ENCODE results near the gene SAMD4A. TPM values are rescaled to one million over a fixed set of nuclear protein-coding genes. Genes with fewer than 3 reads are reported as not detected.
A peak's percentile ranks its signal among the peaks of the same experiment; 100 is the strongest.

SAMD4A gene
- total and polyA plus RNA-seq, 2 of the 4 experiments (the other 2 are of a cell fraction), result 22.9 to 38.2 TPM

GRCh38 chr14:54564868-54565784, 1.8 kb upstream of the SAMD4A start:
- H4K8ac ChIP-seq (ENCODE audit: low read depth in 2 of 2, low read length in 2 of 2), result peak overlapping the region; percentile 39 to 65; a peak in 3 of 4 replicates
- no peaks in the 10 kb centered on the region for H3K9me1 ChIP-seq (ENCODE audit: insufficient read depth, low read length)
- BruUV-seq (replicated peaks), result no TSS peak
- H3K9ac ChIP-seq (ENCODE audit: low read depth, low read length), result peak overlapping the region; percentile 77
- ChIA-PET CTCF (interaction anchor here (0.5 to 3.3 kb wide), 15 partner anchors 11 to 209 kb away, joined by 3 to 17 read pairs (median 3); no protein-coding TSS in a partner anchor), POLR2A (ENCODE audit: unreplicated experiment) (interaction anchor here (0.6 to 1.8 kb wide), 4 partner anchors 36 to 225 kb away, joined by 3 to 11 read pairs (median 6); no protein-coding TSS in a partner anchor)
- H2BK20ac ChIP-seq (ENCODE audit: low read depth, low read length), result peak overlapping the region; percentile 34; the same call in 1 of the 2 replicates
- H4K5ac ChIP-seq (ENCODE audit: low read depth, low read length), result peak overlapping the region; percentile 71
- H2BK15ac ChIP-seq (ENCODE audit: low read depth, low read length), result peak overlapping the region; percentile 57; the same call in 1 of the 3 replicates
- H3K36me3 ChIP-seq (ENCODE audit: control insufficient read depth, insufficient read depth, low read length), result peaks cover 4% of the 10 kb centered on the region; the same call in 1 of the 2 replicates
- H2AFZ ChIP-seq (replicated peaks; ENCODE audit: low read length, poor library complexity), result peak overlapping the region; percentile 90
- peak; percentile 87 for DNase-seq
- H2AK9ac ChIP-seq (replicated peaks; ENCODE audit: low read depth, low read length, poor library complexity), result peak overlapping the region; percentile 92
- H3K56ac ChIP-seq (ENCODE audit: extremely low read depth, insufficient read depth, low read length), result peak overlapping the region; percentile 35
- peak overlapping the region; percentile 85 for H2AK5ac ChIP-seq (ENCODE audit: low read depth, low read length)
- H3K4me2 ChIP-seq (ENCODE audit: low read depth, low read length), result peak overlapping the region; percentile 90
- H2BK120ac ChIP-seq (ENCODE audit: low read depth, low read length), result peak overlapping the region; percentile 83
- peak overlapping the region; percentile 94 for H3K4me3 ChIP-seq (ENCODE audit: insufficient read depth, low read depth, low read length)
- 1% methylated on average over 35 of the region's 69 CpGs; no CpG with 5 or more reads in 1 of the 2 experiments for WGBS, 2 experiments (ENCODE audit: extremely low coverage in 2 of 2, insufficient read length in 1 of 2)
- peak overlapping the region; percentile 90 for H3K27ac ChIP-seq (ENCODE audit: insufficient read depth, low read length)
- no peaks in the 10 kb centered on the region for H3K27me3 ChIP-seq (ENCODE audit: control insufficient read depth, insufficient read depth, low read length)
- peak; percentile 7 for ATAC-seq (ENCODE audit: low read depth)
- no peaks in the 10 kb centered on the region for H3K9me3 ChIP-seq (ENCODE audit: control insufficient read depth, insufficient read depth, low read length)
- peak; percentile 77 for TF ChIP-seq MXI1 (IDR thresholded peaks at IDR 0.05; ENCODE audit: borderline replicate concordance, low read depth, low read length)
- peak; percentile 47 for TF ChIP-seq RAD21 (IDR thresholded peaks at IDR 0.05; ENCODE audit: low read length)
- TF ChIP-seq CTCF (conservative IDR thresholded peaks at IDR 0.05; ENCODE audit: low read depth, low read length), result 0 out of 2 replicates have a peak, but pooled peaks have one; percentile 8
- peak; percentile 20; the same call in 1 of the 2 replicates for TF ChIP-seq SMC3 (IDR thresholded peaks at IDR 0.05; ENCODE audit: low read depth, low read length)
- TF ChIP-seq MAZ (IDR thresholded peaks at IDR 0.05; ENCODE audit: borderline replicate concordance, low read depth, low read length), result no peak
- no peak for TF ChIP-seq ELK1 (IDR thresholded peaks at IDR 0.05; ENCODE audit: borderline replicate concordance, low read depth, low read length)
- H2BK5ac ChIP-seq (ENCODE audit: low read depth, low read length, poor library complexity, severe bottlenecking), result peak overlapping the region; percentile 87
- peaks cover 0 to 29% of the 10 kb centered on the region in 2 experiments; a peak in 2 of 4 replicates for H3K79me1 ChIP-seq (ENCODE audit: low read depth in 1 of 2, low read length in 2 of 2)
- intact Hi-C loops (cut with micrococcal nuclease), result loop anchor here (1.0 to 5.0 kb wide), 5 partner anchors 62 to 328 kb away; no protein-coding TSS in a partner anchor
- peak overlapping the region; percentile 88 for H4K91ac ChIP-seq (ENCODE audit: insufficient read depth, low read depth, low read length)
- in situ Hi-C loops (cut with MboI; ENCODE audit: low sequenced_read_pairs), result loop anchor here (5.0 kb wide), 2 partner anchors 122 to 207 kb away; no protein-coding TSS in a partner anchor
- H3K4me1 ChIP-seq (ENCODE audit: control insufficient read depth, insufficient read depth, low read length), result peaks cover 9% of the 10 kb centered on the region
- H3K4ac ChIP-seq (ENCODE audit: low read depth, low read length), result peak overlapping the region; percentile 79
- peak overlapping the region; percentile 58; the same call in 1 of the 2 replicates for H3K14ac ChIP-seq (replicated peaks; ENCODE audit: low read depth, low read length)
- H3K18ac ChIP-seq (ENCODE audit: low read depth, low read length), result peak overlapping the region; percentile 67
- dilution Hi-C loops (cut with HindIII; ENCODE audit: low sequenced_read_pairs, unreplicated experiment), result no loop called here
- H3K23ac ChIP-seq (ENCODE audit: low read depth, low read length), result peak overlapping the region; percentile 58; the same call in 1 of the 2 replicates
- peaks cover 10% of the 10 kb centered on the region for H4K20me1 ChIP-seq (ENCODE audit: insufficient read depth, low read length)
